ENCODE measurements around the gene PODXL2. TPM values are rescaled to one million over a fixed set of nuclear protein-coding genes. Genes with fewer than 3 reads are reported as not detected.

The PODXL2 gene
- total and polyA plus RNA-seq, 2 experiments from 2014 or later = 18.4 to 57.6 TPM

- Mint-ChIP-seq H3K4me3 (no peak overlapping the region), H3K4me1 (peaks cover 22% of the 10 kb centered on the region), H3K9me3 (no peaks in the 10 kb centered on the region), H3K27ac (no peak overlapping the region), H3K36me3 (ENCODE audit: low read depth) (no peaks in the 10 kb centered on the region), H3K27me3 (ENCODE audit: insufficient read depth, low read depth, poor library complexity) (peaks cover 11% of the 10 kb centered on the region)
- peak; percentile 50 to 91 for TF ChIP-seq CTCF (conservative IDR thresholded peaks at IDR 0.05; ENCODE audit: low read depth in 2 of 2)
- no peak for TF ChIP-seq ZNF462 (CRISPR knock-in tag; IDR thresholded peaks at IDR 0.05)
- no peaks in the 10 kb centered on the region for H3K27me3 ChIP-seq (ENCODE audit: insufficient read depth)
- DNase-seq (ENCODE audit: low spot score) (peak; percentile 79), ATAC-seq (peak; percentile 95)
- H4K20me1 ChIP-seq (replicated peaks; ENCODE audit: insufficient read depth) = no peaks in the 10 kb centered on the region
- 0 out of 2 replicates have a peak, but pooled peaks cover 4% of the 10 kb centered on the region for H3K9me2 ChIP-seq (ENCODE audit: insufficient read depth)
- peak overlapping the region; percentile 23; the same call in 1 of the 2 replicates for H2AFZ ChIP-seq
- no peak overlapping the region for H3K4me2 ChIP-seq
- H3K79me2 ChIP-seq (replicated peaks; ENCODE audit: insufficient read depth) = no peaks in the 10 kb centered on the region
- H3K4me1 ChIP-seq (ENCODE audit: insufficient read depth) = 0 out of 2 replicates have a peak, but pooled peaks cover 5% of the 10 kb centered on the region
- no peaks in the 10 kb centered on the region for H3K36me3 ChIP-seq (ENCODE audit: insufficient read depth)
- H3F3A ChIP-seq (replicated peaks; ENCODE audit: low read depth) = no peaks in the 10 kb centered on the region
- H3K4me3 ChIP-seq = no peak overlapping the region
- no peak overlapping the region for H3K27ac ChIP-seq (ENCODE audit: low read depth)
Observed at GRCh38 chr3:127690823-127691452, 62.0 kb downstream of the PODXL2 start.

GRCh38 chr3:127691489-127691888, 62.5 kb downstream of the PODXL2 start:
- Mint-ChIP-seq H3K9me3 (no peaks in the 10 kb centered on the region), H3K4me3 (no peak overlapping the region), H3K27ac (no peak overlapping the region), H3K27me3 (ENCODE audit: insufficient read depth, low read depth, poor library complexity) (peaks cover 13% of the 10 kb centered on the region), H3K36me3 (ENCODE audit: low read depth) (no peaks in the 10 kb centered on the region), H3K4me1 (peaks cover 24% of the 10 kb centered on the region)
- no peaks in the 10 kb centered on the region for H3K27me3 ChIP-seq (ENCODE audit: insufficient read depth)
- H3K79me2 ChIP-seq (replicated peaks; ENCODE audit: insufficient read depth) = no peaks in the 10 kb centered on the region
- 0 out of 2 replicates have a peak, but pooled peaks cover 5% of the 10 kb centered on the region for H3K4me1 ChIP-seq (ENCODE audit: insufficient read depth)
- no peaks in the 10 kb centered on the region for H3F3A ChIP-seq (replicated peaks; ENCODE audit: low read depth)
- no peak overlapping the region for H3K27ac ChIP-seq (ENCODE audit: low read depth)
- no peak overlapping the region for H2AFZ ChIP-seq
- H3K9me2 ChIP-seq (ENCODE audit: insufficient read depth) = 0 out of 2 replicates have a peak, but pooled peaks cover 1% of the 10 kb centered on the region
- ATAC-seq (no peak), DNase-seq (ENCODE audit: low spot score) (no peak)
- H3K4me2 ChIP-seq = no peak overlapping the region
- H4K20me1 ChIP-seq (replicated peaks; ENCODE audit: insufficient read depth) = no peaks in the 10 kb centered on the region
- H3K36me3 ChIP-seq (ENCODE audit: insufficient read depth) = no peaks in the 10 kb centered on the region
- H3K4me3 ChIP-seq = no peak overlapping the region
- TF ChIP-seq STAT1 (IDR thresholded peaks at IDR 0.05; ENCODE audit: unreplicated experiment) (no peak), POLR2AphosphoS5 (IDR thresholded peaks at IDR 0.05; ENCODE audit: low read depth) (no peak), CREB1 (CRISPR knock-in tag; IDR thresholded peaks at IDR 0.05; ENCODE audit: low read depth) (no peak), ZNF331 (CRISPR knock-in tag; IDR thresholded peaks at IDR 0.05; ENCODE audit: low read depth) (no peak), REST (IDR thresholded peaks at IDR 0.05; ENCODE audit: unreplicated experiment) (no peak), EZH2phosphoT487 (IDR thresholded peaks at IDR 0.05; ENCODE audit: unreplicated experiment) (no peak)
